SHP77 treated with DMSO at 0.1 percent for 48 hours (cell line): ENCODE results near the gene OCA2.
A peak's percentile ranks its signal among the peaks of the same experiment; 100 is the strongest.
"Not testable (repeated sequence)": the region's sequence is repeated elsewhere in the genome, so short reads cannot be mapped to it uniquely, and the experiment has no call there.

Source experiments
- DNase-seq: peaks from one replicate; lab custom pipeline; 2025; lab: John Stamatoyannopoulos, UW

The OCA2 gene

DNA sequence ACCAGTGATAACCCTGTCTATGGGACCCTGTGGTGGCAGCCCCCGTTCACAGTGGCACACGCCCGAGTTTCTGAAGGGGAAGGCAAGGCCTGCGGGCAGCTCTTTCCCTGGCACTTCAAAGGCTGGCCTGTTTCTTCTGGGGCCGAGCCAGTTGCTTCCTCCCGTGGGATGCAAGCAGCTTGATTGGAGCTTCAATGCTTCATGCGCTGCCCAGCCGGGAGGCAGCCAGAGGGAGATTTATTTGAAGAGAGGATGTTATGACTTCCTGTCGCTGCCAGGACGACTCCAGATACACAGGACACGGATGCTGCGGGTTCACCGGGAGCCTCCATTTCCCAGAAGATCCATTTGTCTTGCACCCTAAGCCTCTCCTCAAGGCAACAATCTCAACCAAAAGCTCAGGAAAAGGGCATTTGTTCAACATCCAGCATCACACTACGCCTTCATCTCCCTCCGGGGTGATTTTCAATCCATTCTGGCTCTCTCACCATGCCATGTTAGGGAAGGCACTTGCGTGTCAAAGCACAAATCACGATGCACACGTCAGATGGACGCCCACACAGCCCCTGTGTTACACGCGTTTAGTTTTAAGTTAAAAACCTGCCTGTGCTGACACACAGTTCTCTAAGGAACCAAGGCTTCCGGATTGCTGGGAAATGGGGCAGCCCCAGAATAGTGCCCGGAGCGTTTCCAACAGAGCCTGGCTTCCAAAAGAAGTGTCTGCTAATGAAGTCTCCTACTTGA lies 330.2 kb downstream of the OCA2 start:
- no peak for DNase-seq

GRCh38 chr15:27767918-27768640 lies 331.0 kb downstream of the OCA2 start:
- DNase-seq = no peak

DNA sequence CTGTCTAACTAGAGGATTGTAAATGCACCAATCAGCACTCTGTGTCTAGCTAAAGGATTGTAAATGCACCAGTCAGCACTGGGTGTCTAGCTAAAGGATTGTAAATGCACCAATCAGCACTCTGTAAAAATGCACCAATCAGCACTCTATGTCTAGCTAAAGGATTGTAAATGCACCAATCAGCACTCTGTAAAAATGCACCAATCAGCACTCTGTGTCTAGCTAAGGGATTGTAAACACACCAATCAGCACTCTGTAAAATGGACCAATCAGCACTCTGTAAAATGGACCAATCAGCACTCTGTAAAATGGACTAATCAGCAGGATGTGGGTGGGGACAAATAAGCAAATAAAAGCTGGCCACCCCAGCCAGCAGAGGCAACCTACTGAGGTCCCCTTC lies 331.7 kb downstream of the OCA2 start:
- DNase-seq = not testable (repeated sequence)

DNA sequence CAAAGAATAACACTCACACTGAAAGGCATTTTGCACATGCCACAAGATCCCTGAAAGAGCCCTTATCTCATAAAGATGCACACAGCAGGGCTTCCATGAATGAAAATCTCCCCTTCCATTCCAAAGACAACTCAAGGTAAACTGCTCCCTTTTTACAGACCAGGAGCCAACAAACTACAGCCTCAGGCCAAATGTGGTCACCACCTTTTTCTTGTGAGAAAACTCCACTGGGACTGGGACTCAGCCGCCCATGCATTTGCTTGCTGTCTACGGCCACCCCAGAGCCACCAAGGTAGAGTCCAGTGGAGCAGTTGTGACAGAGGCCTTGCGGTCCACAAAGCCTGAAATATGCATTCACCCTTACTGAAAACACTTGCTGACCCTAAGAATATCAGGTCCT lies 334.8 kb downstream of the OCA2 start:
- DNase-seq = no peak

- DNase-seq = no peak
Measured at GRCh38 chr15:27763514-27763913, 335.6 kb downstream of the OCA2 start.

GRCh38 chr15:27762471-27762870 lies 336.6 kb downstream of the OCA2 start:
- no peak for DNase-seq

- DNase-seq = no peak
Measured at GRCh38 chr15:27757052-27757451, 342.1 kb downstream of the OCA2 start.

DNA sequence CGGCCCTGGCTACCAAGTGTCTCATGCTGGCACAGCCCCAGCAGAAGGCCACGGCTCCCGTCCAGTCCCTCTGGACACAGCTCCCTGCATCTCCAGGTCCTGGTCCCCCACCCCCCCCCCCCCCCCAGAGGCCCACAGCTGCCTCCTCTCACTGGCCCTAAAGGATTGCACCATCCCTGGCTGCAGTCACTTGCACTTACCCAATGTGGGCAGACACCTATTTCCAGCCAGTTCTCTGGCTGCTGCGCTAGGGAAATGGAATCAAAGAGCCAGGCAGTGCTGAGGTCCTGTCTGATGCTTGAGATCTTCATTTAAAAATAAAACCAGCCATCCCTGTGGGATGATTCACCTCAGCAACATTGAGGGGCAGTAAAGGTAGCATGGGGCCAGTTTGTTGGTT lies 346.4 kb downstream of the OCA2 start:
- DNase-seq = no peak

GRCh38 chr15:27747997-27748396 lies 351.1 kb downstream of the OCA2 start:
- no peak for DNase-seq

DNA sequence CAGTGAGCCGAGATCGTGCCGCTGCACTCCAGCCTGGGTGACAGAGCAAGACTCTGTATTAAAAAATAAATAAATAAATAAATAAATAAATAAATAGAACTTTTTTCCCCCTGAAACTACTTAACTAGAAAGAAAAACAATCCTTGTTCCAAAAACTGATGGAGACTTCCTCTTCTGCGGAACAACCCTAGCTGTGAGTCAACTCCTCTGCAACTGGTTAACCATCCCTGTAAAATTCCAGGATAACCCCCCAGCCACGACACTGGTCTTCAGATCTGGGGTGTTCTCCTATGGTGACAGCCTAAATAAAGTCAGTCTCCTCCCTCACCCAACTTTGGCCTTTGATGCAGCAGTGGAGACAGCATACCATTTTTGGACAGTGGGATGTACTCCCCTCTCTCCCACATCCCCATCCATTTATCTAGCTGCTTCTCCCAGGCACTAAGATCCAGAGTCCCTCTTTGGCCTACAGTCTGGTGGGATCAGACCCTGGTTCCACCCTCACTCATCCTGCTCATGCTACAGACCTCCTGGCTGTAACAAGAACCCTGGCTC lies 352.6 kb downstream of the OCA2 start:
- no peak for DNase-seq

GRCh38 chr15:27744641-27745040 lies 354.5 kb downstream of the OCA2 start:
- DNase-seq = no peak

- DNase-seq = no peak
Measured at GRCh38 chr15:27743638-27744037, 355.5 kb downstream of the OCA2 start.

DNA sequence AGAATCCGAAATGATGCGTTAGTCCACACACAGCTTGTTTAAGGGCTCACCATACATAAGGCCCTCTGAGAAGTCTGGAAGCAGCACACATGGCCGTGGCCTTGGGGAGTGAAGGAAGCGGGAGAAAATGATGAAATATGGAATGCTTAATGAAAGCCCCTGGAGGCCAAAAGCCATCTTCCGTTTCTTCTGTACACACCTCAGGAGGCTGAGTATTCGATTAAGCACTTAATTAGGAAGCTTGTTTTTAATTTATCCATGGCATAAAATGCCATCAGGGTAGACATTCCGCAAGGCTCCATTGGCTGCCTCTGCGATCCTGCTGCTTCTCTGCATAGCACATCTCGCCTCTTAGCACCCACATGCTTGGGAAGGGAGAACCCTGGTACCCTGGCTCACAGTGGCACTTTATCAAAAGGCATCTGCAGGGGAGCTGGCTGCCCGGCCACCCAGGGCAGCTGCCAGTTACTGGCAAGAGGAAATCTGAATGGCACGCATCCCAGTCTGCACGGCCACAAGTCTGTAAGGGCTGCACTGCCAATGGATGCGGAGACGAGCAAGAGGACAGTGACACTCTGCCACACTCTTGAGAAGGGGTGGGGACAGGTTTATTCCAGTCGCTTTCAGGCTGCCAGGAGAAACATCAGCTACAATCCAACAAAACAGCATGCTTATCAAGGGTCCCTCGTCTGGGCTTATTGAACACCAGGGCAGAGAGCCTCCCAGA lies 356.2 kb downstream of the OCA2 start:
- DNase-seq = no peak

DNA sequence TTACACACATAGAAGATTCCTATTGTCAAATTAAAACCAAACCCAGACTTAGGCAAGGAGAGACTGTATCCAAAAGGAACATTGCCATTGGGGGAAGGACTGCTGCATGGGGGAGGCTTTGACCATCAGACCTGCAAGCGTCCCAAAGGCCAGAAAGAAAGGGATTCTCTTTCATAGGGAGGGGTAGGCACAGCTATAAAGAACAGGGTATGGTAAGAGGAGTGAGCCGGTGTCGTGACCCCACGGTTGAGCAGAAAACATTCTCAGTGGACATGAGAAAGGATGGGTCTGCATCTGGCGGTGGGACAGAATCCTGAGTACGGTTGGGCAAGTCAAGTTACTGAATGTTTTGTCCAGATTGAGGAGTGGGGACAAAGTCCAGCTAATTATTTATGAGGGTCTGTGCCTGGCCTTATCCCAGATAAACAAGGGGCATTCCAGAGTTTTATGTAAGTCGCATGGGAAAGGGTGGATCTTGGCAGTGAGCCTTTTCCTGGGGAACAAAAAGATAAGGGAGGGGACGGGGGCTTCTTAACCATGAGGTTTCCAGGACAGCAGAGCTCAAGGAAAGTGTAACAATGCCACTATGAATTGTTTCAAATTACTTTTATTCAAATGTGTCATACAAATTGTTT lies 357.8 kb downstream of the OCA2 start:
- no peak for DNase-seq

DNA sequence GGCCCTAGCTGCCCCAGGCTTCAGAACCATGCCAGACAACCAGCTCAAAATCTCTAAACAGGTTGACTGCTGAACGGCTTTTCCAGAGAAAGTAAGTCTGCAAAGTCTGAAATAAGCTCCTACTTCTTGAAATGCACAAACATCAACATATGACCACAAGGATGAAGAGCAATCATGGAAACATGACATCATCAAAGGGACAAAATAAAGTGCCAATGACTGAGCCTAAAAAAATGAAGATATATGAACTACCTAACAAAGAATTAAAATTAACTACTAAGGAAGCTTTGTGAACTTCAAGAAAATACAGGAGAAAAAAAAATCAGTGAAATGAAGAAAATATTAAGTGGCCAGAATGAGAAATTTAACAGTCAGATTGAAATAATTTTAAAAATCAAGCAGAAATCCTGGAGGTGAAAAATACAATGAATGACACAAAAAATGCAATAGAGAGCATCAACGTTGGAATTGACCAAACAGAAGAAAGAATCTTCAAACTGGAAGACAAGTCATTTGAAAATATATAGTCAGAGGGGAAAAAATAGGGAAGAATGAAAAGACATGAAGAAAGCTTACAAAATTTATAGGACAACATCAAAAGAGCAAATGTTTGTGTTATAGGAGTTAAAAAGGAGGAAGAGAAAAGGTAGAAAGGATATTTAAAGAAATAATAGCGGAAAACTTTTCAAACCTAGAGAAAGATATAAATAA lies 364.2 kb downstream of the OCA2 start:
- DNase-seq = no peak

GRCh38 chr15:27731776-27732175 lies 367.3 kb downstream of the OCA2 start:
- no peak for DNase-seq

GRCh38 chr15:27730868-27731267 lies 368.2 kb downstream of the OCA2 start:
- no peak for DNase-seq

DNA sequence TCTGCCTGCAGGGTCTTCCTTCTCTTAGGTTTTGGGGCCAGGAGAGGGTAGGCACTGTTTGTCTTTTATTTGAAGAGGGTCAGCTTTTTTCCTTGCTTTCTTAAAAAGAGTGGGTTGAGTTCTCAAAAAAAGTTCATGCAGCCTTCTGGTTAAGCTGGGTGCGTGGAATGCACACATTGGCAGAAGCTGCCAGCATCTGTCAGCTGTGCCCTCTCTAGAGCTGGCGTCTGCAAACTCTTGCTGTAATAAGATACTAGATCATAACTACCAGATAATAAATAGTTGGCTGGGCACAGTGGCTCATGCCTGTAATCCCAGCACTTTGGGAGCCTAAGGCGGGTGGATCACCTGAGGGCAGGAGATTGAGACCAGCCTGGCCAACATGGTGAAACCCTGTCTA lies 373.4 kb downstream of the OCA2 start:
- no peak for DNase-seq

GRCh38 chr15:27723821-27724220 lies 375.3 kb downstream of the OCA2 start:
- DNase-seq = peak; percentile 17

DNA sequence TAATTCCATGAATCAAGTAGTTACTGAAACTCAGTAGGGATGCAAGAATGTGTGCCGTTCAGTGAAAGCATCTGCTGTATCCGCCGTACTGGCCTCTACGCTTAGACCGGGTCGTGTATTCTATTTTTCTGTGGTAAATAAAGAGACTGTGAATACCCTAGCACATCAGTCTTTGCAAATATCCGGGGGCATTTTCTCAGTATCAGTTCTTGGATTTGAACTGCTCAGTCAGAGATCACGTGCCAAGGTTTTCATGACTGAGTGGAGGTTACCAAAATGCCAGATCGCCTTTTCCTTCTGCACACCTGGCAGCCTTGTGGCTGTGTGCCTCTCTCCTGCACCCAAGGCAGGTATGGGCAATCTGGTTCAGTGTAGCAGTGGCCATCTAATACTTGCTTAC lies 377.0 kb downstream of the OCA2 start:
- DNase-seq = no peak

DNA sequence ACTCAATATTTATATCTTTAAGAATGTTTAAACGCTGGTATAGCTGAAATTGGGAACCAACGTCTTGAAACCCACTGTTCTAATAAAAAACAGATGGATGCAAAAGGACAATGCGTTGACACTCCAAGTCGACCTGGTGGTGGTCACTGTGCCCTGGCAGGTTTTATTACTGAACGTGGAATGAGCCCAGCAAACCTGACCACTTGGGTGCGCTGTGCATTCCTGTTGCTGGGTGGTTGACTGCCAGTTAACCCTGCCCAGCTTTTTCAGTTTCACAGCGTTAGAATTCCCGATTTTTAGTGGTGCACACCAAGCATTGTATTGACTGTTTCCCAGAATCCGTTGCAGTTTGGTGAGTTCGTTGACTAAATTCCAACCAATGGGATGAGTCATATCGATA lies 384.4 kb downstream of the OCA2 start:
- no peak for DNase-seq

DNA sequence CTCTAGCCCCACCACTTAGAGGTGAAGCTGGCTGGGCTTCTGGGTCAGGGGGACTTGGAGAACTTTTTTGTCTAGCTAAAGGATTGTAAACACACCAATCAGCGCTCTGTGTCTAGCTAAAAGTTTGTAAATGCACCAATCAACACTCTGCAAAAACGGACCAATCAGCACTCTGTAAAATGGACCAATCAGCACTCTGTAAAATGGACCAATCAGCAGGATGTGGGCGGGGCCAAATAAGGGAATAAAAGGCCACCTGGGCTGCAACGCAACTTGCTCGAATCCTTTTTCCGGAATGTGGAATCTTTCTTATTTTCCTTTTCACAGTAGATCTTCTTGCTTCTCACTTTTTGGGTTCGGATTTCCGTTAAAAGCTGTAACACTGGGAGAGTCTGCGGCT lies 385.3 kb downstream of the OCA2 start:
- not testable (repeated sequence) for DNase-seq
